K562 (cell line): ENCODE results near the gene RARA. TPM values are rescaled to one million over a fixed set of nuclear protein-coding genes. Genes with fewer than 3 reads are reported as not detected.

Source experiments
- CHD2 ChIP-seq: IDR thresholded peaks from 2 replicates; pipeline ENCODE4 v1.6.1; 2011; ENCODE audit warnings: low read depth, low read length
- CREBBP ChIP-seq: IDR thresholded peaks from one replicate; pipeline ENCODE4 v1.6.1; 2012; ENCODE audit warnings: low read depth, mild to moderate bottlenecking, control low read depth, inconsistent platforms, low read length
- ETV6 ChIP-seq, 3 experiments: fragments of 150-350 bp in 1 of 3; sonication (generic) in 1 of 3; formaldehyde crosslinking in 1 of 3; IDR thresholded peaks; 2 replicates each; pipeline versions ENCODE4 v1.6.1 to v1.8.0; 2014 to 2022; ENCODE audit warnings: borderline replicate concordance in 2 of 3, low read depth in 2 of 3, antibody characterized with exemption in 1 of 3, low read length in 1 of 3, mild to moderate bottlenecking in 1 of 3, missing genetic modification reagents in 1 of 3
- GABPB2 ChIP-seq: fragments of 250-450 bp; sonication (Bioruptor Pico); conservative IDR thresholded peaks from 2 replicates; pipeline ENCODE4 v1.5.1; 2021; ENCODE audit warnings: mild to moderate bottlenecking
- HDAC3 ChIP-seq: fragments of 450-650 bp; IDR thresholded peaks from 2 replicates; pipeline ENCODE4 v1.6.1; 2018; ENCODE audit warnings: borderline replicate concordance, mild to moderate bottlenecking, moderate library complexity; ENCODE audit not compliant: partially characterized antibody
- HDAC8 ChIP-seq: fragments of 450-650 bp; IDR thresholded peaks from 2 replicates; pipeline ENCODE4 v1.6.1; 2016; ENCODE audit warnings: mild to moderate bottlenecking, missing genetic modification characterization, moderate library complexity, missing compliant biosample characterization
- HMGXB4 ChIP-seq: sonication (generic); formaldehyde crosslinking; IDR thresholded peaks from 2 replicates; pipeline ENCODE4 v1.8.1; 2023; ENCODE audit warnings: mild to moderate bottlenecking, missing genetic modification reagents
- MEIS2 ChIP-seq: fragments of 450-650 bp; IDR thresholded peaks from 2 replicates; pipeline ENCODE4 v1.6.1; 2014; ENCODE audit warnings: mild to moderate bottlenecking; ENCODE audit not compliant: partially characterized antibody
- NR4A1 ChIP-seq, 2 experiments: fragments of 250-450 bp in 1 of 2; fragments of 450-650 bp in 1 of 2; sonication (Bioruptor Pico) in 1 of 2; IDR thresholded peaks; 2 replicates each; pipeline versions ENCODE4 v1.4.0 to v1.6.1; 2016 to 2020; ENCODE audit warnings: mild to moderate bottlenecking in 2 of 2, missing compliant biosample characterization in 1 of 2, missing genetic modification characterization in 1 of 2, moderate library complexity in 1 of 2
- NUFIP1 ChIP-seq: fragments of 450-650 bp; IDR thresholded peaks from 2 replicates; pipeline ENCODE4 v1.6.1; 2018; ENCODE audit not compliant: partially characterized antibody
- SAFB ChIP-seq: fragments of 200-400 bp; formaldehyde crosslinking; IDR thresholded peaks from 2 replicates; pipeline ENCODE4 v1.6.1; 2017; ENCODE audit warnings: low read depth, low read length, borderline replicate concordance
- SIN3A ChIP-seq, 2 experiments: fragments of 150-350 bp in 1 of 2; IDR thresholded peaks; 2 replicates each; pipeline ENCODE4 v1.6.1; 2011 to 2016; ENCODE audit warnings: borderline replicate concordance in 2 of 2, low read depth in 2 of 2, low read length in 2 of 2, mild to moderate bottlenecking in 2 of 2, moderate library complexity in 2 of 2; ENCODE audit not compliant: control insufficient read depth in 1 of 2
- SIX5 ChIP-seq, 2 experiments: IDR thresholded peaks; 2 replicates each; pipeline ENCODE4 v1.6.1; 2011; ENCODE audit warnings: low read length in 2 of 2, borderline replicate concordance in 1 of 2, low read depth in 1 of 2, mild to moderate bottlenecking in 1 of 2, moderate library complexity in 1 of 2; ENCODE audit not compliant: insufficient read depth in 1 of 2
- SMARCB1 ChIP-seq: IDR thresholded peaks from 2 replicates; pipeline ENCODE4 v1.6.1; 2011; ENCODE audit warnings: improper control_type of control experiment, low read depth; ENCODE audit not compliant: insufficient read length
- SP1 ChIP-seq: sonication (generic); formaldehyde crosslinking; IDR thresholded peaks from 2 replicates; pipeline ENCODE4 v1.8.1; 2022; ENCODE audit warnings: mild to moderate bottlenecking, missing genetic modification reagents
- SRSF9 ChIP-seq: fragments of 200-400 bp; formaldehyde crosslinking; IDR thresholded peaks from 2 replicates; pipeline ENCODE4 v1.6.1; 2017; ENCODE audit warnings: low read depth, low read length, borderline replicate concordance
- TOE1 ChIP-seq, 2 experiments: fragments of 450-650 bp in 1 of 2; sonication (generic) in 1 of 2; formaldehyde crosslinking in 1 of 2; IDR thresholded peaks; 2 replicates each; pipeline versions ENCODE4 v1.7.1 to v1.8.0; 2016 to 2022; ENCODE audit warnings: borderline replicate concordance in 2 of 2, mild to moderate bottlenecking in 2 of 2, antibody characterized with exemption in 1 of 2, inconsistent platforms in 1 of 2, low read depth in 1 of 2, missing genetic modification reagents in 1 of 2, moderate library complexity in 1 of 2
- ZNF354B ChIP-seq: fragments of 250-450 bp; sonication (Bioruptor Pico); IDR thresholded peaks from 2 replicates; pipeline ENCODE4 v1.4.0; 2020
- ZNF507 ChIP-seq: conservative IDR thresholded peaks from 2 replicates; pipeline ENCODE4 v1.6.1; 2017; ENCODE audit warnings: missing genetic modification characterization, missing compliant biosample characterization
- ZNF511 ChIP-seq: sonication (generic); formaldehyde crosslinking; IDR thresholded peaks from 2 replicates; pipeline ENCODE4 v1.8.0; 2022; ENCODE audit warnings: mild to moderate bottlenecking, missing genetic modification reagents
- polyA plus RNA-seq, 8 experiments: library from polyadenylated mRNA; depleted of rRNA in 4 of 8; stranded (reverse) in 5 of 8; unstranded in 3 of 8; fragments of >200 nt; fragmentation: Nextera tagmentation in 2 of 8; fragmentation: Illumina TruSeq in 1 of 8; extraction: Ambion mirVana in 2 of 8; extraction: Trizol in 1 of 8; gene quantifications; 2 replicates each; pipeline versions ENCODE4 v1.2.1 to v1.2.3, GENCODE V29; 2011 to 2014; ENCODE audit warnings: inconsistent platforms in 1 of 8, missing spikeins in 1 of 8
- total RNA-seq, 7 experiments: library from RNA; depleted of rRNA in 6 of 7; stranded (reverse); fragments of >200 nt in 6 of 7; fragmentation: Illumina TruSeq in 2 of 7; extraction: Trizol in 2 of 7; gene quantifications; 2 replicates each; pipeline versions ENCODE4 v1.2.1 to v1.2.3, GENCODE V29; 2011 to 2021; ENCODE audit warnings: low replicate concordance in 1 of 7
- TF ChIP-seq, protein P1 (sequence below): fragments of 250-450 bp; sonication (Bioruptor Pico); IDR thresholded peaks from 2 replicates; pipeline ENCODE4 v1.9.0; 2021; ENCODE audit warnings: mild to moderate bottlenecking, inconsistent platforms

RARA gene
- total and polyA plus RNA-seq, 9 of the 15 experiments (the other 6 are each of a cell fraction or from before 2014, with no cell fraction given) = 0.10 to 28.0 (median 7.9) TPM

DNA sequence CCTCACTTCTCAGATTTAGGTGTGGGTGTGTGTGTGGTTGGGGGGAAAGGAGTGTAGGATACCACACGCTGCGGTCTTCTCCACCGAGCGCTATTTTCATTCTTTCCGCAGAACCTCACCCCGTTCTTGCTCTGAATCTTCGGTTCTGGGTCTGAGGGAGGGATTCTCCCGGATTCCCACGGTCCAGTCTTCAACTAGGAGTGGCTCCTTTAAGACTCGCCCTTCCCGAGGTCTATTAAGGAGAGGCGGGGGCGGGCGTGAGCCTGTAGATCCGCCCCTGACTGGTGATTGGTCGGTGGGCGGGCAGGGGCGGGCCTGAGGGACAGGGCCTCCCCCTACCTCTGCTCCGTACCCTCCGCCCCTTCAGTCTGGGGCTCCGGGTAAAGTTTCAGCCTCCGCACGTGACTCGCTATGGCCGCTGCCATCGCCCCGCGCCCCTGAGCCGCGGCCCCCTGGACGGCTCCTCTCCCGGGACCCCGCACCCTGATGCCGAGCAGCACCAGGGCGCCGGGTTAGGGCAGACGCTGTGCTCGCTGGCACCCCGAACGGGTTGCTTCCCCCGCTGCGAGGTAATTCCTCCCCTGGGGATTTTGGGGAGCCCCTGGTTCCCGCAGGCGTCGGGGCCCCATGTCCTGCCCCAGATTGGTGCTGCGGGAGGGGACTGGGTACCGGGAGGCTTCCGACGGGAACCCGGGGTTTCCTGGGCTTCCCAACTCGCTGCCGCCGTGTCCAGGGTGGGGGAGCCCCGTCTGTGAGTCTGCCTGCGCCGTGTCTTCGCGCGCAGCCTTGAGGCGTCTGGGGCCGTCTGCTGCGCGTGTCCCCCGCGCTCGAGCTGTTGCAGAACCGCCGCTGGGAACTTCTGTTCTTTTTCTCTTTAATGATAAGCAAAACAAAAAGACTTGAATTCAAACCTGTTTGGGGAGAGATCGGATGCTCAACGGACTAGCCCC lies 9.2 kb downstream of the RARA start (continued):
- TF ChIP-seq SIN3A (IDR thresholded peaks at IDR 0.05; ENCODE audit: borderline replicate concordance in 2 of 2, control insufficient read depth in 1 of 2, low read depth in 2 of 2, low read length in 2 of 2) (peak; percentile 77 to 88; a peak in 3 of 4 replicates), SP1 (CRISPR knock-in tag) (peak; percentile 77), SMARCB1 (no peak), HDAC8 (tag) (no peak), ZNF354B (no peak), HMGXB4 (no peak), ZNF507 (tag) (no peak), SAFB (no peak), ETV6 (IDR thresholded peaks at IDR 0.05; ENCODE audit: borderline replicate concordance in 1 of 2, low read depth in 2 of 2, low read length in 1 of 2) (no peak), ETV6 (CRISPR knock-in tag; IDR thresholded peaks at IDR 0.05; ENCODE audit: borderline replicate concordance) (no peak), TOE1 (IDR thresholded peaks at IDR 0.05; ENCODE audit: borderline replicate concordance) (peak; percentile 83; the same call in 1 of the 2 replicates), TOE1 (CRISPR knock-in tag; IDR thresholded peaks at IDR 0.05; ENCODE audit: borderline replicate concordance, low read depth) (no peak), SIX5 (IDR thresholded peaks at IDR 0.05; ENCODE audit: borderline replicate concordance in 1 of 2, insufficient read depth in 1 of 2, low read depth in 1 of 2, low read length in 2 of 2) (no peak), NR4A1 (CRISPR knock-in tag; IDR thresholded peaks at IDR 0.05) (no peak), NR4A1 (tag; IDR thresholded peaks at IDR 0.05) (no peak), NUFIP1 (no peak), MEIS2 (peak; percentile 4), ZNF511 (CRISPR knock-in tag) (no peak), GABPB2 (no peak), SRSF9 (no peak), CHD2 (no peak), CREBBP (no peak), HDAC3 (no peak)
- TF ChIP-seq, protein P1, sequence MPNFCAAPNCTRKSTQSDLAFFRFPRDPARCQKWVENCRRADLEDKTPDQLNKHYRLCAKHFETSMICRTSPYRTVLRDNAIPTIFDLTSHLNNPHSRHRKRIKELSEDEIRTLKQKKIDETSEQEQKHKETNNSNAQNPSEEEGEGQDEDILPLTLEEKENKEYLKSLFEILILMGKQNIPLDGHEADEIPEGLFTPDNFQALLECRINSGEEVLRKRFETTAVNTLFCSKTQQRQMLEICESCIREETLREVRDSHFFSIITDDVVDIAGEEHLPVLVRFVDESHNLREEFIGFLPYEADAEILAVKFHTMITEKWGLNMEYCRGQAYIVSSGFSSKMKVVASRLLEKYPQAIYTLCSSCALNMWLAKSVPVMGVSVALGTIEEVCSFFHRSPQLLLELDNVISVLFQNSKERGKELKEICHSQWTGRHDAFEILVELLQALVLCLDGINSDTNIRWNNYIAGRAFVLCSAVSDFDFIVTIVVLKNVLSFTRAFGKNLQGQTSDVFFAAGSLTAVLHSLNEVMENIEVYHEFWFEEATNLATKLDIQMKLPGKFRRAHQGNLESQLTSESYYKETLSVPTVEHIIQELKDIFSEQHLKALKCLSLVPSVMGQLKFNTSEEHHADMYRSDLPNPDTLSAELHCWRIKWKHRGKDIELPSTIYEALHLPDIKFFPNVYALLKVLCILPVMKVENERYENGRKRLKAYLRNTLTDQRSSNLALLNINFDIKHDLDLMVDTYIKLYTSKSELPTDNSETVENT = no peak; the same call in 1 of the 2 replicates
